ENCODE measurements around the gene MYO1E. TPM values are rescaled to one million over a fixed set of nuclear protein-coding genes. Genes with fewer than 3 reads are reported as not detected.
"Not testable (repeated sequence)": the region's sequence is repeated elsewhere in the genome, so short reads cannot be mapped to it uniquely, and the experiment has no call there.

Gene MYO1E
- polyA plus RNA-seq, 1 donor: 145 TPM

DNA sequence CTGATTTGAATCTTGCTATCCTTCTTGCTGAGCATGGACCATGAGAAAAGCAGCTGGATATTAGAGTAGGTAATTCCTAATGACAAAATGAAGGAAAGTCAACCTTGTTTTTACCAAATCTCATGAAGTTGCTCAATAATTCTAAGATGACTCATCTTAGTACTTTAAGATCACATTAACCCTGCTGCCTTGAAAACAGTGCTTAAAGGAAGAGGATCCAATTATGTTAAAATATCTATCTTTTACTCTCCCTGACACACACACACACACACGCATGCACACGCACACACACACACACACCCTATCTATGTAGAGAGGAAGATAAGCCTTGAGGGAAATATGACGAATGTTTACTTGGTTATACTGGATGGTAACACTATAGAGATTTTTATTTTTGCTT lies 16.0 kb upstream of the MYO1E start:
- no peak for DNase-seq

DNA sequence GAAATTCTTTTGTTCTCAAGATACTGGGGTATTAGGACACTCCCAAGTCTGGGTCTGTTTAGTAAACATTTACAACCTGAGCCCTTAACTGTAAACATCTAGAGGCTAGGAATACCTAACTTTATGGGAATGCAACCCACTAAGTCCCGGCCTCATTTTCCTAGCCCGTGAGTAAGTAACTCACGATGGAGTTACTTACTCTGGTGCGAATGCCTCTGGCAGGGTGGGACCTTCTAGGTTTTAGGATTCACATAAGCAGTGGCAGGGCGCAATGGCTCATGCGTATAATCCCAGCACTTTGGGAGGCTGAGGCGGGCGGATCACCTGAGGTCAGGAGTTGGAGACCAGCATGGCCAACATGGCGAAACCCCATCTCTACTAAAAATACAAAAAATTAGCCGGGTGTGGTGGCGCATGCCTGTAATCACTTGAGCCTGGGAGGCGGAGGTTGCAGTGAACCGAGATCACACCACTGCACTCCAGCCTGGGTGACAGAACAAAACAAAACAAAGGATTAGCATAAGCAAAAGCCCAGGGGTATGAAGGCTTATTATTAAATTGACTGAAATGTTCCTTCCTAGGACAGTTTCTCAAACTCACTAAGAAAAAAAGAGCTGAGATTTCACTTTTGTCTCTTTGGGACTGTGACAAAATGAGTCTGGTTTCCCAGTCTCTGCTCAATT lies 14.7 kb upstream of the MYO1E start:
- DNase-seq: not testable (repeated sequence)

DNA sequence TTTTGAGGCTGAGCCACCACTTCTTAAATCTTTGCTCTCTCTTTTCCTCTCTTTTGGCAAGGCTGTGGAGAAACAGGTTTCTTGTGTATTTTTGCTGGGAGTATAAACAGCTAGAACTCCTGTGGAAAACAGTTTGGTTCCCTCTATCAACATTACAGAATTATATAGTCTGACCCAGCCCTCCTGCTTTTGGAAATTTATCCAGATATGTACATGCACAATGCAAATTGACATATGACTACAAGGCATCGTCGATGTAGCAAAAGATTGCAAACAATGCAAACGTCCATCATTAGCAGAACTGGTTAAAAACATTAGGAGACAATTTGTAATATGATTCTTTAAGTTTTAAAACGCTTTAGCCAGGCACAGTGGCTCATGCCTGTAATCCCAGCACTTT lies 12.5 kb upstream of the MYO1E start:
- DNase-seq: no peak

DNA sequence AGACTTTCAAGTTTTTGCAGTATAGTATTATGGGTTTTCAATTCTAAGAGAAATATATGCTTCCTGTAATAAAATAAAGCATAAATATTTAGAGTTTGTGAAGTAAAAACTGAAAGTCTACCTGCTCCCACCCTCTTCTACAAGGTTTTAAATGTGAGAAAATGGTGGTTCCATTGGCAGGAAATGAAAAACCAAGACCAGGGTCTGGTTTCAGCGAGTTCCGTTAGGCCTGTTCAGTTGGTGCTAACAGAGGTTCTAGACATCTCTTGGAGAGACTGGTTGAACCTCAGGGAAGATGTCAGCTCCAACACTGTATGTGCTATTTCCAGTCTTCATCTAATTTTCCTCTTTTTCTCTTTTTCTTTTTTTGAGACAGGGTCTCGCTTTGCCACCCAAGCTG lies 11.8 kb upstream of the MYO1E start:
- no peak for DNase-seq

GRCh38 chr15:59380902-59381610 lies 8.4 kb upstream of the MYO1E start:
- DNase-seq: no peak

GRCh38 chr15:59379531-59379930 lies 6.9 kb upstream of the MYO1E start:
- DNase-seq: no peak

GRCh38 chr15:59378855-59379254 lies 6.2 kb upstream of the MYO1E start:
- DNase-seq: no peak

DNA sequence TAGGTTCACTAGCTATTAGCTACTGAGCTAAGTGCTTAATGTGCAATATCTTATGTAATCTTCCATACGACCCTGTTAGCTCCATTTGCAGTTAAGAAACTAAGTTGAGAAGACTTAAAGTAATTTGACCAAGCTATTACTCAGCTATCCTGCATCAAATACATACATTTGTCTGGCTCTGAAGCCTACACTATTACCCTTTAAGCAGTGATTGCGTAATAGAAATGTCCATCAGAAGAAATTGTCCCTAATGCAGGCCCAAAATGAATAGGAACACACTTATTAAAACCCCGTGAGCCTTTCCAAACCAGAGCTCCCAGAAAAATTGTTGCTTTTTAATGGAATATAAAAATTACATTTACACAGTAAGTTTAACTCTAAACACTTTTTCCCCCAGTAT lies 5.3 kb upstream of the MYO1E start:
- no peak for DNase-seq

- DNase-seq: no peak
Observed at GRCh38 chr15:59376733-59377132, 4.1 kb upstream of the MYO1E start.

DNA sequence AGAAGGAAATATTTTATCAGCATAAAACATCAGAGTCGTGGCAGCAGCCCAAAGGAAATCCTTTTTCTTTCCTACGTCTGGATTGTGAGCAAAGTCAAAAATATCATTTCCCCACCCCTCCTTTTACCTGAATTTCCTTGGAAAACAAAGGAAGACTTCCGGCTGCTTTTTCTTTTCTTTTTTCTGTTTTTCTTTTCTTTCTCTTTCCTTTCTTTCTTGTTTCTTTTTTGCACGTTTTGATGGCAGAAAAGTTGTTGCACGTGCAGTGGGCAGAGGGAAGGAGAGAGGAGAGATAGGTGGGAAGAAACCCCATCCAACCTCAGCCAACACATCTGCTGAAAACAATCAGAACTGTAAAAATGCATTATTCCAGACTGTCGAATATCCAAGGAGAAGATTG lies 544 bp upstream of the MYO1E start:
- DNase-seq: no peak

DNA sequence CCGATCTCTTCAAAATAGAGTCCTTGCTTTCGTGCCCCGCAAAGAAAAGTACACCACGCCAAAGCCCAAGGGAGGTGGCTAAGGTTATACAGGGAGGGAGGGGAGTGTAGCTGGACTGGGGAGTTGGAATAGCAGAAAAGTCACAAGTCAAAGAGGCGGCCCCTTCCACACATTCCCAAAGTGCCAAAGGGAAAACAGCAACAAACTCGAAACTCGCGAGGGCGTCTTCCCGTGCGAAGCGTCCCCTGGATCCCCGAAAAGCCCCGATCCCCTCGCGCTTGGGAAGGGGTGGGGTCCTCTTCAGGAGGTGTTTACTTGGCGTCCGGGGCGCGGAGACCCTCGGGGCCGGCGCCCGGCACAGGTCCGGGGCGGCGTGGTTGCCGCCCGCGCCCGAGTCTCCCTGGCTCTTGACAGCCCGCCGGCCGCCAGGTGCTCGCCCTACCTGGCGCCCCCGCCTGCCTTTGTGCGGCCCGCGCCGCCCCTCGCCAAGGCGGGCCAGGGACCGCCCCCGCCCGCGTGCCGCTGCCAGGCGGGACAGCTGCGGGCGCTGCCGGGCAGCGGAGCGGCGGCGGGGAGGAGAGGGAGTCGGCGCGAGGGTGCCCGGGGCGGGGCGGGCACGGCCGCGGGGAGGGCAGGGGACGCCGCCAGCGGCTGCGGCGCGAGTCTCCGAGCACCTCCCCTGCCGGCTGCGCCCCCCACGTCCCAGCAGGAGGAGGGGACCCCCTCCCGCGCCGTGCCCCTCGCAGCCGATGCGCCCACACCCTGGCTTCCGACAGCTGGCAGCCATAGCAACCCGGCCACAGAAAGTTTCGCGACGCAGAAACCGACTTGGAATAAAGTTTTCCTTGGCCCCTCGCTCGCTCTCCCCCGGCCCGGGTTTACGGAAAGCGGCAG lies 966 bp downstream of the MYO1E start:
- DNase-seq: peak; percentile 19

- no peak for DNase-seq
Observed at GRCh38 chr15:59369597-59369996, 3.1 kb downstream of the MYO1E start.

- no peak for DNase-seq
Observed at GRCh38 chr15:59367022-59367451, 5.6 kb downstream of the MYO1E start.

DNA sequence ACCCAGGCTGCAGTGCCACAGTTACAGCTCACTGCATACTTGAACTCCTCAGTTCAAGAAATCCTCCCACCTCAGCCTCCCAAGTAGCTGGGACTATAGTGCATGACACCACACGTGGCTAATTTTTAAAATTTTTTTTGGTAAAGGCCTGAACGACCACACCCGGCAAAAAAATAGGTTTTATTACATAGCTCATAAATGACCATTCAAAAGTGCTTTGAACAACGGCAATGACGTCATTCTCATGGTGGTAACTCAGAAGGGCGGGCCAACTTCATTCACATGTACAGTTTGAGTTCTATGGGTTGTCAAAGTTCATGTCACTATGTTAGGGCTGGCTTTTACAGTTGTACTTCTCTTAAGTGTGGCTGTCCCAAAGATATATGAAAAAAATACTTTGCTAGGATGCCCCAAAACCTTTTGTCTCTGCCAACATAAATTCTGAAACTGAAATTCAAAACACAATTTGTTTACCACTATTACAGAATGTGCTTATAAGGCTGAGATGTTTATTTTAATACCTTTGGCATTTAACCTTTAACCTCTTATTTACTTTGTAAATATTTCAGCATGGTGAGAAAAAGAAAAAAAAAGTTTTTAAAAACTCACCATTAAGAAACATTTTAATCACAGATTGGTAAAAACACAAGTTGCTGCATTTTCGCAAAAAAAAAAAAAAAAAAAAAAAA lies 6.2 kb downstream of the MYO1E start:
- DNase-seq: no peak

DNA sequence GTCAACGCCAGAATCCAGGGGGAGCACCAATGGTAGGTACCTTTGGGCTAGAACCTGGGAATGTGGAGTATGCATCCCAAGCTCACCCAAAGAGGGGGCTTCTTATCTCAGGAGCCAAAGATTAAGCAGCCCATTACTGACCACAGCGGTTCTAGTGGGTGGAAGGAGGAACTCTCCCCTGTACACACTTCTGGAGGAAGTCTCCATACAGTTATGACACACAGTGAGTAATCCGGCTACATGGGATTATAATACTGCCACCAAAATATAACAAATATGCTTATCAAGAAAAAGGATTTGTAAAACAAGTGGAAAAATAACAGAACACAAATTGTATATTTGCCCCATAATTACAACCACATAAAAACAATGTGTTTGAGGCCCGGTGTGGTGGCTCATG lies 8.4 kb downstream of the MYO1E start:
- no peak for DNase-seq

DNA sequence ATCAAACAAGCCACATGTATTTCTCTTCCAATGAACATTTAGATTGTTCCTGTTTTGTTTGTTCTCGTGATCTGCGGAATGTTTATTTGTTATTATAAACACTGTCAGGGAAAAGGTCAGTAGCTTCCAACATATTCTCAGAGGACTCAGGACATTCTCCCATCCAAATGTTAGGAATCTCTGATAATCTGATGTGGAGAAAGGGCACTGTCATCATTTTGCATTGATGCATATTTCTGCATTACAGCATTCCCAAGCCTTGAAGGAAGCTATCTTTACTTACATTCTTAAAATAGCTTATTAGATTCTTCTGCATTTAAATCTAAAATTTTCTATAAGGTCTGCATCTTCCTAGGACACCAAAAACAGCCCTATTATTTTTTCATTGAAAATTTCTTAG lies 10.3 kb downstream of the MYO1E start:
- DNase-seq: no peak

DNA sequence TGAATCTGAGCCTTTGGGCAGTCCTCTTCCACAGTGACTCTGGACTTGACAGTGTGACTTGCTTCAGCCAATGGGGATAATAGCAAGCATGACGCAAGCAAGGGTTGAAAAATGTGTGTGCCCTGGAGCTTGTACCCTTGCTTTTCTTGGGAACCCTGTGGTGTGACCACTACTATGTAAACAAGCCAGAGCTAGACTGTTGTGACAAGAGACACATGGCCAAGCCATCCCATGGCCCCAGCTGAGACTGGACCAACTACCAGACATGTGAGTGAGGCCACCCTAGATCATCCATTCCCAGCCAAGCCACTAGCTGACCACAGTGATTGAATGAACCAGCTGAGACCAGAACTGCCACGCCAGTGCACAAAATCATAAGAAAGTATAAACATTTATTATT lies 11.8 kb downstream of the MYO1E start:
- no peak for DNase-seq

DNA sequence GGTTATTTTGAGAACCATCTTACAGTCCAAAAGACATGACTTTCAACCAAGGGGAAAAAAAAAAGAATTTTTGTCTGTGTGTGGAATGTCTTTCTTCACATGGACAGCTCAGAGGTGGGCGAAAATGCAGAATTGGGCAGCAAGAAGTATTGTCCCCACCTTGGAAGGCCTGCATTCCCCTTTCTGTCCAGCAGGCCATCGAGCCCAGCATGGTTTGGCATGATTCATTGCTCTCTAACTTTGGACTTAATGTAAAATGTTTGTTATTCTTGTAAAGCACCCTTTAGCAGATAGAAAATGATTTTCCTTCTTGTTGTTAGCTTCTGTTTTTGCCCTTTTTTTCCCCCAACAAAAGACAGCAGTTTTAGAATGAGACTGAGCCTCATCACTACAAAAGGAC lies 12.4 kb downstream of the MYO1E start:
- no peak for DNase-seq

- DNase-seq: no peak
Observed at GRCh38 chr15:59355730-59356129, 16.9 kb downstream of the MYO1E start.

DNA sequence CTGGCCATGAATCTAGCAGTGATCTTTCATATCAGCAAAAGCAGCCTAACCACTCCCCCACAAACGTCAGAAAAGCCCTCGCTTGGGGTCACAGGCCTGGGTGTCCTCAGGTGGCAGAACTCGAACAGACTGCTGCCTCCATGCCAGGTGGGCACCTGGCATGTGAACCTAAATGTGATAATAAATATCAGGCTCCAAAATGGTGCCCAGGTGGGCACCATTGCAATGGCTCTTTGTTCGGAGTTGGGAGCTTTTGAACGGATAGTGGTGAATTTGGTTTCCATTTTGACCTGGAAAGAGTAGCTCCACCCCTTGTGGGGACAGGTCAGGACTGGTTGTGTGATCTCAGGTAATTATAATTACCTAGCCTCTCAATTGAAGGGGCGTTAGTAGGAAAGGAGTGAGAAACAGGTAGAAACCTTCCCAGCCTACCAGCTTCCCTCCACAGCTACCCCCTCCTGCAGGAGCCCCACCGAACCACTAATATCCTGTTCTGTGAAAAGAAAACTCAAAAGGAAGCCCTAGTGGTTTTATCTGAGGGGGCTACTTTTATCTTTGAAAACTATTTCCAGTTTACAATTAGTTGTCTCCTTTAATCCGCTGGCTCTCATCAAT lies 18.1 kb downstream of the MYO1E start:
- no peak for DNase-seq

GRCh38 chr15:59353994-59354416 lies 18.7 kb downstream of the MYO1E start:
- DNase-seq: no peak

DNA sequence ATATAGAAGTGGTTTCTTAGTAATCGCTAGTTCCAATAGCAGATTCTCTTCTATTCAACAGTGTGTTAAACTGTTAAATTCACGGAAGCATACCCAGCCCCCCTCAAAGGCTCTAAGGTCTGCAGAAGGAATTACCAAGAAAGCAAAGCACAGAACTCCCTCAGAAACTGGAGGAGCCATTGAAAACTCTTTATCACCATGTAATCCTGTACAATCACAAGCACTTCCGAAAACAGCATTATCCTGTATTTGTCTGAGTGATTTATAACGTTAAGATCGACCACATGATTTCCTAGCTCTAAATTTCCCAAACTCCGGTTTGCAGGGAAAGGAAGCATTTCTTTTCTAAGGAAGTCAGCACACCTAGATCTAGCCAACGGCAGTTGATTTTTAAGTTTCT lies 20.0 kb downstream of the MYO1E start:
- DNase-seq: no peak

All from left kidney (tissue), 2 donors.